ENCODE measurements around the gene SMS. TPM values are rescaled to one million over a fixed set of nuclear protein-coding genes. Genes with fewer than 3 reads are reported as not detected.

The SMS gene
- total and polyA plus RNA-seq, 2 of the 13 experiments (the other 11 are each of a cell fraction or from before 2014, with no cell fraction given) = 40.5 to 91.9 TPM

DNA sequence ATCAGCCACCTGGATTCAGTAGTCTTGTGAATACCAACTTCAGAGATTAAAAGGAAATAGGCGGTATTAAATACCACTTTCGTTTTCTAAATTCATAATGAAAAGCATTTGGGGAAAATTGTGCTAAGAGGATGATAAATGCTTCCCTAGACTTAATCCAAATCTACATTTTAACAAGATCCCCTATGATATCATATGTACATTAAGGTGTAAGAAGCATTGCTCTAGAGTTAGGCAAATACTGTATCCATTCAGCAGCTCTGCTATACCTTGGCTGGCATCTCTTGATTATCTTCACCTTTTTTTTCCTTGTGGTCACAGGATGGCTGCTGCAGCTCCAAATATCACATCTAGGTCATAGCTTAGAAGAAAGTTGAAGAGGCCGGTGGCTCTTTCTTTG, 51.0 kb downstream of the SMS start (continued):
- TF ChIP-seq, protein P1, sequence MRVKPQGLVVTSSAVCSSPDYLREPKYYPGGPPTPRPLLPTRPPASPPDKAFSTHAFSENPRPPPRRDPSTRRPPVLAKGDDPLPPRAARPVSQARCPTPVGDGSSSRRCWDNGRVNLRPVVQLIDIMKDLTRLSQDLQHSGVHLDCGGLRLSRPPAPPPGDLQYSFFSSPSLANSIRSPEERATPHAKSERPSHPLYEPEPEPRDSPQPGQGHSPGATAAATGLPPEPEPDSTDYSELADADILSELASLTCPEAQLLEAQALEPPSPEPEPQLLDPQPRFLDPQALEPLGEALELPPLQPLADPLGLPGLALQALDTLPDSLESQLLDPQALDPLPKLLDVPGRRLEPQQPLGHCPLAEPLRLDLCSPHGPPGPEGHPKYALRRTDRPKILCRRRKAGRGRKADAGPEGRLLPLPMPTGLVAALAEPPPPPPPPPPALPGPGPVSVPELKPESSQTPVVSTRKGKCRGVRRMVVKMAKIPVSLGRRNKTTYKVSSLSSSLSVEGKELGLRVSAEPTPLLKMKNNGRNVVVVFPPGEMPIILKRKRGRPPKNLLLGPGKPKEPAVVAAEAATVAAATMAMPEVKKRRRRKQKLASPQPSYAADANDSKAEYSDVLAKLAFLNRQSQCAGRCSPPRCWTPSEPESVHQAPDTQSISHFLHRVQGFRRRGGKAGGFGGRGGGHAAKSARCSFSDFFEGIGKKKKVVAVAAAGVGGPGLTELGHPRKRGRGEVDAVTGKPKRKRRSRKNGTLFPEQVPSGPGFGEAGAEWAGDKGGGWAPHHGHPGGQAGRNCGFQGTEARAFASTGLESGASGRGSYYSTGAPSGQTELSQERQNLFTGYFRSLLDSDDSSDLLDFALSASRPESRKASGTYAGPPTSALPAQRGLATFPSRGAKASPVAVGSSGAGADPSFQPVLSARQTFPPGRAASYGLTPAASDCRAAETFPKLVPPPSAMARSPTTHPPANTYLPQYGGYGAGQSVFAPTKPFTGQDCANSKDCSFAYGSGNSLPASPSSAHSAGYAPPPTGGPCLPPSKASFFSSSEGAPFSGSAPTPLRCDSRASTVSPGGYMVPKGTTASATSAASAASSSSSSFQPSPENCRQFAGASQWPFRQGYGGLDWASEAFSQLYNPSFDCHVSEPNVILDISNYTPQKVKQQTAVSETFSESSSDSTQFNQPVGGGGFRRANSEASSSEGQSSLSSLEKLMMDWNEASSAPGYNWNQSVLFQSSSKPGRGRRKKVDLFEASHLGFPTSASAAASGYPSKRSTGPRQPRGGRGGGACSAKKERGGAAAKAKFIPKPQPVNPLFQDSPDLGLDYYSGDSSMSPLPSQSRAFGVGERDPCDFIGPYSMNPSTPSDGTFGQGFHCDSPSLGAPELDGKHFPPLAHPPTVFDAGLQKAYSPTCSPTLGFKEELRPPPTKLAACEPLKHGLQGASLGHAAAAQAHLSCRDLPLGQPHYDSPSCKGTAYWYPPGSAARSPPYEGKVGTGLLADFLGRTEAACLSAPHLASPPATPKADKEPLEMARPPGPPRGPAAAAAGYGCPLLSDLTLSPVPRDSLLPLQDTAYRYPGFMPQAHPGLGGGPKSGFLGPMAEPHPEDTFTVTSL (CRISPR knock-in tag; IDR thresholded peaks at IDR 0.05; ENCODE audit: borderline replicate concordance) = no peak
- TF ChIP-seq ZNF619 (CRISPR knock-in tag; IDR thresholded peaks at IDR 0.05) = no peak
- no peak for TF ChIP-seq ZNF382 (CRISPR knock-in tag; IDR thresholded peaks at IDR 0.05; ENCODE audit: borderline replicate concordance)
- TF ChIP-seq PCBP2 (optimal IDR thresholded peaks at IDR 0.05; ENCODE audit: low read depth, low read length, poor library complexity, severe bottlenecking) = no peak
- no peak for TF ChIP-seq MTA3 (CRISPR knock-in tag; IDR thresholded peaks at IDR 0.05)

DNA sequence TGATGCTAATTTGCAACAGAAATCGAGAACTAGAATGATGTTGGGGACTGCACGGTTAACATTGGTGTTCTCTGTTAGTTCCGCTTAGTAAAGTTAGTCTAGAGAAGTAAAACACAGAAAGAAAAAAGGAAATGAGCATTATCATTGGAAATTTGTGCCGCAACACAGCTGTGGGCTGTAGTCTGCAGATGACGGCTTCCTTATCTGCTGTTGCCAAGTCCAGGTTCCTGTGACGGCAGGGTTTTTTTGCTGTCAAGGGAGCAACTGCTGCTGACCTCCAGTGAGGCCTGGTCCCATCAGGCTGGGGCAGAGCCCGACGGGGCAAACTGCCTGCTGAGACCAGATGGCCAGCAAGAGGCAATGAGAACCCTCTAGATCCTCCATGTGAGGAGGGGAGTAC, 52.8 kb downstream of the SMS start:
- ATAC-seq (no peak), FAIRE-seq (no peak), DNase-seq (ENCODE audit: low spot score) (no peak)
- Histone ChIP-seq H3K36me3 (replicated peaks in 1 of 2; ENCODE audit: control insufficient read depth in 1 of 2, insufficient read depth in 2 of 2, low read length in 2 of 2) (peaks cover 0 to 15% of the 10 kb centered on the region in 2 experiments; a peak in 2 of 5 replicates), H3K27ac (ENCODE audit: extremely low read length, insufficient read depth, low read length) (no peak overlapping the region), H2AFZ (ENCODE audit: low read length) (no peak overlapping the region), H3K27me3 (ENCODE audit: control insufficient read depth in 1 of 2, insufficient read depth in 2 of 2, low read length in 2 of 2) (no peaks in the 10 kb centered on the region), H3K79me2 (ENCODE audit: insufficient read depth, low read length) (no peaks in the 10 kb centered on the region), H3K4me1 (ENCODE audit: insufficient read depth, low read length) (no peaks in the 10 kb centered on the region), H4K20me1 (ENCODE audit: insufficient read depth, low read length) (no peaks in the 10 kb centered on the region), H3K4me3 (replicated peaks in 1 of 3; ENCODE audit: insufficient read depth in 1 of 3, low read depth in 2 of 3, low read length in 3 of 3) (no peak overlapping the region), H3K9ac (ENCODE audit: insufficient read depth, low read depth, low read length) (no peak overlapping the region), H3K9me3 (ENCODE audit: low read length) (no peaks in the 10 kb centered on the region), H3K4me2 (ENCODE audit: low read depth, low read length) (no peak overlapping the region)
- no TSS peak for BruUV-seq (replicated peaks)
- TF ChIP-seq ZNF530 (CRISPR knock-in tag; IDR thresholded peaks at IDR 0.05; ENCODE audit: low read depth) = no peak
- TF ChIP-seq ZNF562 (CRISPR knock-in tag; IDR thresholded peaks at IDR 0.05; ENCODE audit: borderline replicate concordance) = no peak
- no peak for TF ChIP-seq GABPA (IDR thresholded peaks at IDR 0.05; ENCODE audit: low read depth, low read length)
- no peak for TF ChIP-seq GABPA (CRISPR knock-in tag; IDR thresholded peaks at IDR 0.05; ENCODE audit: low read depth)
- no peak for TF ChIP-seq PHF20 (CRISPR knock-in tag; IDR thresholded peaks at IDR 0.05)
- intact Hi-C loops (cut with micrococcal nuclease; ENCODE audit: unreplicated experiment) = no loop called here
- POLR2A ChIA-PET = no interaction called here
- in situ Hi-C loops (cut with HindIII; ENCODE audit: extremely low pct_ligation_motif_present, low pct_unique_long_range_greater_than_20kb) = loop anchor here (25.0 kb wide), 1 partner anchor 194 kb away; no protein-coding TSS in a partner anchor
- CTCF ChIA-PET (ENCODE audit: low intra/inter-chr PET ratio, low total read pairs) = no interaction called here
- WGBS (ENCODE audit: low lambda C conversion rate) = 97% methylated on average over 5 of the region's 8 CpGs

Data from HepG2 (cell line).